Neuronal stem cell (in vitro differentiated cells): ENCODE data around the gene NPHP4.

Experiments
- DNase-seq: peaks from one replicate; pipeline ENCODE4 v3.0.0-alpha.2; 2013; ENCODE audit warnings: low spot score
- H2AFZ ChIP-seq: one replicate; pipeline ENCODE4 v1.6.1; 2013; ENCODE audit warnings: mild to moderate bottlenecking, low read length, inconsistent platforms
- H2AK5ac ChIP-seq: 2 replicates; pipeline ENCODE4 v1.6.1; 2013; ENCODE audit warnings: low read depth, mild to moderate bottlenecking, inconsistent platforms, low read length, moderate library complexity, mixed read lengths
- H2BK120ac ChIP-seq: 2 replicates; pipeline ENCODE4 v1.6.1; 2013; ENCODE audit warnings: low read depth, mild to moderate bottlenecking, inconsistent platforms, low read length, moderate library complexity, mixed read lengths
- H2BK12ac ChIP-seq: one replicate; pipeline ENCODE4 v1.6.1; 2013; ENCODE audit warnings: low read length, inconsistent platforms
- H2BK15ac ChIP-seq: 2 replicates; pipeline ENCODE4 v1.6.1; 2013; ENCODE audit warnings: mild to moderate bottlenecking, low read length, inconsistent platforms, mixed read lengths
- H2BK5ac ChIP-seq: one replicate; pipeline ENCODE4 v1.6.1; 2013; ENCODE audit warnings: inconsistent platforms, mild to moderate bottlenecking, low read length, moderate library complexity
- H3K14ac ChIP-seq: one replicate; pipeline ENCODE4 v1.6.1; 2013; ENCODE audit warnings: low read length, inconsistent platforms
- H3K18ac ChIP-seq: 2 replicates; pipeline ENCODE4 v1.6.1; 2013; ENCODE audit warnings: low read length, inconsistent platforms
- H3K23ac ChIP-seq: 2 replicates; pipeline ENCODE4 v1.6.1; 2013; ENCODE audit warnings: low read depth, mild to moderate bottlenecking, mixed read lengths, low read length, inconsistent platforms; ENCODE audit not compliant: poor library complexity
- H3K27ac ChIP-seq: replicated peaks from 3 replicates; pipeline ENCODE4 v1.5.1; 2013; ENCODE audit warnings: low read length, inconsistent platforms
- H3K27me3 ChIP-seq, 3 experiments: 2 replicates each; pipeline ENCODE4 v1.6.1; 2013; ENCODE audit warnings: low read length in 3 of 3, mild to moderate bottlenecking in 2 of 3, inconsistent platforms in 1 of 3, low read depth in 1 of 3, mixed read lengths in 1 of 3, moderate library complexity in 1 of 3; ENCODE audit not compliant: control insufficient read depth in 3 of 3, insufficient read depth in 3 of 3
- H3K36me3 ChIP-seq, 2 donors: replicated peaks in 1 of 2; 2 replicates each; pipeline ENCODE4 v1.6.1; 2013; ENCODE audit warnings: low read length in 2 of 2; ENCODE audit not compliant: control insufficient read depth in 2 of 2, insufficient read depth in 2 of 2
- H3K4ac ChIP-seq: 2 replicates; pipeline ENCODE4 v1.6.1; 2013; ENCODE audit warnings: inconsistent platforms, mild to moderate bottlenecking, low read length, moderate library complexity
- H3K4me1 ChIP-seq, 2 donors: 1 replicate in 1 of 2; 2 replicates in 1 of 2; pipeline ENCODE4 v1.6.1; 2013; ENCODE audit warnings: low read length in 2 of 2, low read depth in 1 of 2; ENCODE audit not compliant: control insufficient read depth in 2 of 2, insufficient read depth in 1 of 2
- H3K4me2 ChIP-seq: one replicate; pipeline ENCODE4 v1.6.1; 2013; ENCODE audit warnings: mild to moderate bottlenecking, low read length, inconsistent platforms; ENCODE audit not compliant: insufficient read depth, poor library complexity, severe bottlenecking
- H3K4me3 ChIP-seq, 2 donors: 2 replicates each; pipeline ENCODE4 v1.5.1; 2013; ENCODE audit warnings: low read length in 2 of 2, mild to moderate bottlenecking in 2 of 2, inconsistent platforms in 1 of 2, moderate library complexity in 1 of 2
- H3K79me1 ChIP-seq: one replicate; pipeline ENCODE4 v1.6.1; 2013; ENCODE audit warnings: low read depth, mild to moderate bottlenecking, inconsistent platforms, low read length, moderate library complexity
- H3K9ac ChIP-seq: one replicate; pipeline ENCODE4 v1.6.1; 2013; ENCODE audit warnings: mild to moderate bottlenecking, low read depth, low read length, inconsistent platforms; ENCODE audit not compliant: poor library complexity
- H3K9me3 ChIP-seq, 2 donors: replicated peaks in 1 of 2; 2 replicates each; pipeline versions ENCODE3 to v1.6.1; 2013; ENCODE audit warnings: low read length in 2 of 2, mild to moderate bottlenecking in 2 of 2, inconsistent platforms in 1 of 2, low read depth in 1 of 2, mixed read lengths in 1 of 2, moderate library complexity in 1 of 2; ENCODE audit not compliant: control insufficient read depth in 2 of 2, insufficient read depth in 1 of 2
- H4K8ac ChIP-seq: one replicate; pipeline ENCODE4 v1.6.1; 2013; ENCODE audit warnings: low read depth, mild to moderate bottlenecking, inconsistent platforms, low read length, moderate library complexity
- H4K91ac ChIP-seq: one replicate; pipeline ENCODE4 v1.6.1; 2013; ENCODE audit warnings: low read length, low read depth, mild to moderate bottlenecking, inconsistent platforms; ENCODE audit not compliant: poor library complexity
- WGBS, 2 donors: extraction: QIAGEN DNeasy Blood & Tissue Kit; methylation state at CpG; one replicate each; pipeline ENCODE4 v1.1.7; 2013; ENCODE audit warnings: missing lambda C conversion rate in 2 of 2, mixed read lengths in 1 of 2; ENCODE audit not compliant: insufficient read length in 2 of 2, insufficient replicate concordance in 1 of 2; ENCODE audit errors: extremely low coverage in 2 of 2; 5-methylcytosine and 5-hydroxymethylcytosine counted together

The NPHP4 gene

DNA sequence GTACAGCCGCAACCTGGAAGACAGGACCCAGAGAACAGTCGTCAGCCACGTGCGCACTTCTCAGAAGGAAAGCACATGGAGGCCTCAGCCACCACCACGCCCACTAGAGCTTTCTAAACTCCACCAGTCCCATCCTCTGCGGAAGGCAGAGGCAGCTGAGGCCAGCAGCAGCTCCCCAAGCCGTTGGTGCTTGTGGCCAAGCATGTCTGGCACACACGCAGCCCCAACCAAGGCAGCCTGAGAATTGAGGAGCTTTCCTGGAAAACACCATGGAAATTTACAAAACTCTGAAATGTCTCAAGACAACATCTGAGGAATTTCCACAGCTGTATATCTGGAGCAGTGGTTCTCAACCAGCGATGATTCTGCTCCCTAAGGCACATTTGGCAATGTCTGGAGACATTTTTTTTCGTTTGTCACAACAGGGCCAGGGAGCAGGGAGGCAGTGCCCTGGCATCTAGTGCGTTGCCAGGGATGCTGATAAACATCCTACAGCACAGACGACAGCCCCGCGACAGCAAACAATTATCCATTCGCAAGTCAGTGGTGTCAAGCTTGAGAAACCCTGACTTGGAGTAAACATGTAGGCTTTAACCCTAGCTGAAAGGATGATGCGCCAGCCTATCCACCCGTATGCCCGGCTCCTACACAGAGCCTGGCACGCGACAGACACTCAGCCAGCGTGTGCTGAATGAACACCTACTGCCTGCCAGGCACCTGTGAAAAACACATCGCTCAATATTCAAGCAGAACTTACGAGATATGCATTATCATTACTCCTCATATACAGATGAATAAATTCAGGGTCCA, 24.7 kb downstream of the NPHP4 start:
- Histone ChIP-seq H3K27me3 (no peaks in the 10 kb centered on the region), H2BK5ac (no peak overlapping the region), H2BK120ac (no peak overlapping the region), H3K9me3 (no peaks in the 10 kb centered on the region), H2BK15ac (no peak overlapping the region), H3K23ac (no peak overlapping the region), H3K9ac (no peak overlapping the region), H3K4me3 (no peak overlapping the region), H3K36me3 (peaks cover 4 to 52% of the 10 kb centered on the region in 2 donors), H3K4ac (no peak overlapping the region), H3K14ac (peak overlapping the region; percentile 41), H4K91ac (no peak overlapping the region), H3K79me1 (peaks cover 3% of the 10 kb centered on the region), H3K4me2 (no peak overlapping the region), H2AK5ac (no peak overlapping the region), H2BK12ac (no peak overlapping the region), H3K27ac (no peak overlapping the region), H4K8ac (no peak overlapping the region), H3K18ac (no peak overlapping the region), H3K4me1 (peaks cover 0 to 1% of the 10 kb centered on the region in 2 donors), H2AFZ (no peak overlapping the region)
- WGBS, 2 donors: no CpG with 5 or more reads among the region's 23 CpGs
- no peak for DNase-seq

DNA sequence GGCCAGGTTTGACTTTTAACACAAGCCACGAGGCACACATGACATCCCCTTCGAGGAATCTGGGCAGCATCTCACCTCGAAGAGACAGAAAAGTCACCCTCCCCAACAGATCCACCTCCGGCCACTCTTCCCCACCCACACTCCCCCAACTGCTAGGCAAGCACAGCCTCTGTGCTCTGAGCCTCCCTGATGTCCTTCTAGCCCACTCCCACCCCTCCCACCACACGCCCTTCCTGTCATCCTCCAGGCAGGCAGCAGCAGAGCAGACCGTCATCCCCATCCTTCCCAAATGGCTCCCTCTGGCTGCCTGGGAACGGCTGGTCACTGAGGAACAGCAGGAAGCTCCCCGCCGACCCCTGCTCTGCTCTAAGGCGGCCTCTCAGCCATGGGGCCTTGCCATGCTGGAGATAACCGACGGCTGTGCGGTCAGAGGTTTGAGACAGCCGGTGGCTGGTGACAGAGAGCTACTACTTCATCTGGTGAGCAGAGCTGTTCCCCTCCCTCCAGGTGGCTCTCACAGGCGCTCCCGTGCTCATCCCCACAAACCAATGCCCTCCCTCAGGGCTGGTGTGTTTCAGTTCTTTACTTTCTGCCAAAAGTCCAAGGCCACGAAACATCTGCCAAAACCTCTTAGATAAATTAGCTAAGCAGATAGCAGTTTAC, 25.6 kb downstream of the NPHP4 start:
- no peak overlapping the region for H3K18ac ChIP-seq
- no peak for DNase-seq
- H3K27ac ChIP-seq: no peak overlapping the region
- peaks cover 3% of the 10 kb centered on the region for H3K79me1 ChIP-seq
- H4K91ac ChIP-seq: no peak overlapping the region
- no peaks in the 10 kb centered on the region for H3K27me3 ChIP-seq
- H3K4me1 ChIP-seq: peaks cover 0 to 1% of the 10 kb centered on the region in 2 donors
- H3K36me3 ChIP-seq: peaks cover 9 to 59% of the 10 kb centered on the region in 2 donors
- no peak overlapping the region for H2BK12ac ChIP-seq
- H2BK5ac ChIP-seq: no peak overlapping the region
- no peaks in the 10 kb centered on the region for H3K9me3 ChIP-seq
- no peak overlapping the region for H4K8ac ChIP-seq
- peak overlapping the region; percentile 41 for H3K14ac ChIP-seq
- H3K4me2 ChIP-seq: no peak overlapping the region
- no peak overlapping the region for H3K23ac ChIP-seq
- no peak overlapping the region for H2BK120ac ChIP-seq
- peak overlapping the region; percentile 2 for H3K9ac ChIP-seq
- H2AFZ ChIP-seq: no peak overlapping the region
- no peak overlapping the region for H2BK15ac ChIP-seq
- H2AK5ac ChIP-seq: no peak overlapping the region
- H3K4ac ChIP-seq: no peak overlapping the region
- WGBS, 2 donors: no CpG with 5 or more reads among the region's 17 CpGs
- no peak overlapping the region for H3K4me3 ChIP-seq

DNA sequence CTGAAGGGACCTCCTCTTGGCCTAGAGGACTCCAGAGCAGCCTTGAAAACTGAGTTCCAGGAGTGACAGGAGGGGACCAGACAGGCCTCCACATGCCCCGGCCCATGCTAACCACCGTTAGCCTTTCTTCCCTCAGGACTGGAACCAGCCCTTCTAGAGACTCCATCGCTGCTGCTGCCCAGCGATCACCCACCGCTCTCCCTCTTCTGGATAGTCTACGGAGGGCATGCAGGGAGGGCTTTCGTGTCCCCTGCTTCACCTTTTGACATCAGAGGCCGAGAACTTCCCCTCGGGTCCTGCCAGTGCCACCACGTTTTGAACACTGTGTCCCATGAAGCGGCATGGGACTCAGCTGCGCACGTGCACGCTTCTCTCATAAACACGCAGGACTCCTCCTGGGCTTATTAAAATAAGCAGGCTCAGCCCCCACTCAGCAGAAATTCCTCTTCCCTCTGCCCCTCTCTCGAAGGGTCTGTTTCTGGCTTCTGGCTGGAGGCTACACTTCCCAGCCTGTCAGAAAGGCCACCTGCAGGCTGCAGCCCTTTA, 26.6 kb downstream of the NPHP4 start:
- H2BK120ac ChIP-seq: no peak overlapping the region
- H3K4me3 ChIP-seq: no peak overlapping the region
- H3K79me1 ChIP-seq: no peaks in the 10 kb centered on the region
- no peak overlapping the region for H2BK12ac ChIP-seq
- no peaks in the 10 kb centered on the region for H3K27me3 ChIP-seq
- no peak overlapping the region for H3K23ac ChIP-seq
- no peak overlapping the region for H3K9ac ChIP-seq
- H3K4ac ChIP-seq: no peak overlapping the region
- no peak overlapping the region for H2BK15ac ChIP-seq
- H3K14ac ChIP-seq: no peak overlapping the region
- no peak overlapping the region for H2BK5ac ChIP-seq
- H3K18ac ChIP-seq: no peak overlapping the region
- H3K27ac ChIP-seq: no peak overlapping the region
- no peak overlapping the region for H2AFZ ChIP-seq
- H3K9me3 ChIP-seq: no peaks in the 10 kb centered on the region
- H3K36me3 ChIP-seq: peaks cover 15 to 69% of the 10 kb centered on the region in 2 donors
- WGBS, 2 donors: no CpG with 5 or more reads among the region's 16 CpGs
- H4K91ac ChIP-seq: no peak overlapping the region
- no peak overlapping the region for H3K4me2 ChIP-seq
- no peak overlapping the region for H4K8ac ChIP-seq
- H3K4me1 ChIP-seq: no peaks in the 10 kb centered on the region
- H2AK5ac ChIP-seq: no peak overlapping the region
- DNase-seq: no peak
